ENCODE data around the gene TMEM52.
"Not testable (repeated sequence)": the region's sequence is repeated elsewhere in the genome, so short reads cannot be mapped to it uniquely, and the experiment has no call there.

Gene TMEM52

GRCh38 chr1:1892763-1893120, 26.3 kb downstream of the TMEM52 start:
- DNase-seq: no peak

DNA sequence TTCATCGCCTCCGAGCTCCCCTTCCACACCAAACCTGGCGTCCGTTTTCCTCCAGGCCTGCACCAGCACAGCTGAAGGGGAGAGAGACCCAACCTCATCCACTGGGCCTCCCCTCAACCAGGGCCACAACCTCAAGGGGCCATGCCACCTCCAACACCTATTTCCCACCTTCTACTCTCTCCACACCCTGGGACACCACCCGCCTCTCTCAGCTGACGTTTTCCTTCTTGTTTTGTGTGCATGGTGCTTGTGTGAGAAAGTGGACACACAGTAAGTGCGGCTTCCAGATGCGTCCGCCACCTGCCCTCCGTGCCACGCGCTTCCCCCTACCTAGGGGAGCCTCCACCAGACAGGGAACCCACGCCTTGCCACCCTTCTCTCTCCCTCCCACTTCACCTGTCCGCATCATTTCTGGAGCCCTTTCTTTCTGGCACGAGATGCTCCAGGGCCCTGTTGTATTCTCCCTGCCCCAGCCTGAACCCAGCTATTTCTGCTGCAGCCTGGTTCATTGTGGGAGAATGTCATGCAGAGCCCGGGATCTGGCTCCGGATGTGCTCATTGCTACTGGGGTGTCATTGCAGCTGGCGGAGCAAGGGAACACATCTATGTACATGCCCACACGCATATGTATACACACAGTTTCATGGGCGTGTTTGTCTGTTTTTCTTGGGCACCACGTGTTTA, 26.9 kb downstream of the TMEM52 start:
- DNase-seq: peak; percentile 45

GRCh38 chr1:1891349-1892078, 27.6 kb downstream of the TMEM52 start:
- DNase-seq: peak; percentile 84

DNA sequence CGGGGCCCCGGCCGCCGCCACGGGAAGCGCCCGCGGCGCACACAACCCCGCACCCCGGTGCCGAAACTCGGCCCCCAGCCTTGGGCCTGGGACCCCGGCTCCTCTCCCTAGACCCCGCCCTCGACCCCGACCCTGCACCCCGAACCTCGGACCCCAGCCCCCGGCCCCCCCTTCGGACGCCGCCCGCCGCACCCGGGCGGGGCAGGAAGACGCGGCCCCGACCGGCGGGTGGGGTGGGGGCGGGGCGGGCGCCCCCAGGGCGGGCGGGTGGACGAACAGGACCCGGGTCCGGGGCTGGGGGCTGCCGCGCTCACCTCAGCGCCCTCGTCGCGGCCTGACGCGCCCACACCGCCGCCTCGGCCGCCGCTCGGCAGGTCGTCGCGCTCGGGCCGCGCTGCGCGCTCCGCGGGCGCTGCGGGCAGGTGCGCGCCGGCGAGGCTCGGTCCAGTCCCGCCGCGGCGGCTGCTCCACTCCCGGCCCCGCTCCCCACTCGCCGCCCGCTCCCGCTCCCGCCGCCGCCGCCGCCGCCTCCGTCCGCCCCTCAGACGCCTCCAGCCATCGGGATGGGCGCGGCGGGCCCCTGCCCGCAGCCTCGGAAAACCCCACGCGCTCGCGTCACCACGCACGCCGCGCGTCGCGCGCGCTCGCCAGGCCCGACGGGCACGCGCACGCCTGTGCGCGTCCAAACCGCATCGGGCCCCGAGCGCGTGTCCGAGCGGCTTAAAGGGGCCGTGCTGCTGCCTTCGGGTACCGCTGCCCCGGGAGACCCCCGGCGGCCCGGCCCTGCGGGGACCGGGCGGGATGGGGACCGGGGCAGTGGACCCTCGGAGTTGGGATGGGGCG, 28.4 kb downstream of the TMEM52 start, which contains the start of gene GNB1:
Gene GNB1 (minus strand): TSS at position 582 of the 843 bp plus-strand sequence. CDS start 65,634 bp downstream, outside the sequence.
- peak; percentile 88 for DNase-seq

DNA sequence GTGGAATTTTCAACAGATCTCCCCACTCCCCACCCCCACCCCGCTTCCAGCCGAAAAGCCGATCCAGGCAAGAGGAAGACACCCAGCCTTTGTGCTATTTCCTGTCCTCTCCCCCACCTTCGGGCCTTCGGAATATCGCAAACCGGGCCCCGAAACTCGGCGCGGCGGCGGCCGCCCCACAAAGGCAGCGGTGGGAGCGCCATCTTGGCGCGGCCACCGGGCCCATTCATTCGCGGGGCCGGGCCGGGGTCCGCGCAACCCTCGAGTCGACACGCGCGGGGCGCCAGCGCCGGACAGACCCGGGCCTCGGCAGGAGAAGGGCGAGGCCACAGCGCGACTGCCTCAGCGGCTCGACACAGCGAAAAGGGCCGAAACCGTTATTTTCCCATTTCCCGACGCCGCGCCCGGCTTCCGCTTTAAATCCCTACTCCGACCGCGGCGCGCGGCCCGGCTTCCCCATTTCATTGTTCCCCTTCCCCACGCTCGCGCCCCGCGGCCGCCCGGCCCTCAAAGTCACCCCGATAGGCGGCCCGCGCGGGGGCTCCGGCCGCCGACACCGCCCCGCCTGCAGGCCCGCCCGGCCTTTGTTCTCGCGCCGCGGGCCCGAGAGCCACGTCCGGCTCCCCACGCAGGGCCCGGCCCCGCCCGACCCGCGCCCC, 29.1 kb downstream of the TMEM52 start:
- DNase-seq: peak; percentile 60

GRCh38 chr1:1889090-1889750, 29.9 kb downstream of the TMEM52 start:
- DNase-seq: no peak

DNA sequence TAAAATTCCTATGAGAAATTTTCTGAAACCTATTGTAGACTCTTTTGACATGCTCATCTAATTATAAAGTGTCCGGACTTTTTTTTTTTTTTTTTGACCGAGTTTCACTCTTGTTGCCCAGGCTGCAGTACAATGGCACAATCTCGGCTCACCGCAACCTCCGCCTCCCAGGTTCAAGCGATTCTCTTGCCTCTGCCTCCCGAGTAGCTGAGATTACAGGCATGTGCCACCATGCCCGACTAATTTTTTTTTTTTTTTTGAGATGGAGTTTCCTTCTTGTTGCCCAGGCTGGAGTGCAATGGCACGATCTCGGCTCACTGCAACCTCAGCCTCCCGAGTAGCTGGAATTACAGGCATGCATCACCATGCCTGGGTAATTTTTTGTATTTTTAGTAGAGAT, 35.2 kb downstream of the TMEM52 start:
- not testable (repeated sequence) for DNase-seq

GRCh38 chr1:1883092-1883873, 35.8 kb downstream of the TMEM52 start:
- DNase-seq: no peak

DNA sequence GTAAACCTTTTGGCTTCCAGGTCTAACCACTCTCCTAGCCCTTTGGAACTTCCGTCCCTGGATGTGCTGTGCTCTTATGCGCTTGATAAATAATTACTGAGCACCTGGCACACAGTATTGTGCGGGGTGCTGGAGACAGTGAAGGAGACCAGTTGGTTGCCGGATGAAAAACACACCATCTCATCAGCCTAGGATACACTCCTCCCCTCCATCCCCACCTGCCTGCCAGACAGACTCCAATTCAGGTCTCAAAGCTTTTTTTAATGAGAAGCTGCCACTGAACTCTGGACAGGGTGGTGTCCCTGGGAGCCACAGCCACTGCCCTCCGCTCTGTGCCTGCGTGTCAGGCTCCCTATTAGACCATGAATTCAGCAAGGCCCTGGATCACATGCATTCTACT, 37.4 kb downstream of the TMEM52 start:
- DNase-seq: no peak

DNA sequence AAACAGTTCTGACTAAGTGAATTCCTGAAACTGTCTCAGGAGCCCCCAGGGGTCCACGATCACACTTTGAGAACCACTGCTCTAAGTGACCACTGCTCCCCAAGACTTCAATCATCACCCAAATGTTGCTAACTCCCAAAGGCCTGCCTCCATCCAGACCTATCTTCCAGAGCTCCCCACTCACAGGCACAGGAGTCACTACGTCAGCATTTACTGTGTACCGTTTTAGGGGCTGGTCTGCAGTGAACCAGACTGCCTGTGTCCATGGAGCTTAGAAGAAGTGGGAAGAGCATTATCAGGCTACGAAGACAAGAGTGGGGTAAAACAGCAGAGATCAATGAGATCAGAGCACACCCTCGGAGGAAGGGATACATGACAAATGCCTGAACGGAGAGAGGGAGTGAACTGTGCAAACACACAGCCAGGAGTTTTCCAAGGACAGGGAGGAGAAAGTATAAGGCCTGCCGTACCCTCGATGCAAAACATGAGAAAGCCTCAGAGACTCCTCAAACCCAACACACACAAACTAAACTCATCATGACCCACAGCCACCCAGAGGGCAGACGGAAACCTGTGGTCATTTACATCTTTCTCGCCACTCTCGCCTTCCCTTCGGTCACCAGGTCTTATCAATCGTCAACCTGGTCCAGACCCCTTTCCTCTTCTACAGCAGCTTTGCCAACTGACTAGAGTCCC, 38.3 kb downstream of the TMEM52 start:
- no peak for DNase-seq

DNA sequence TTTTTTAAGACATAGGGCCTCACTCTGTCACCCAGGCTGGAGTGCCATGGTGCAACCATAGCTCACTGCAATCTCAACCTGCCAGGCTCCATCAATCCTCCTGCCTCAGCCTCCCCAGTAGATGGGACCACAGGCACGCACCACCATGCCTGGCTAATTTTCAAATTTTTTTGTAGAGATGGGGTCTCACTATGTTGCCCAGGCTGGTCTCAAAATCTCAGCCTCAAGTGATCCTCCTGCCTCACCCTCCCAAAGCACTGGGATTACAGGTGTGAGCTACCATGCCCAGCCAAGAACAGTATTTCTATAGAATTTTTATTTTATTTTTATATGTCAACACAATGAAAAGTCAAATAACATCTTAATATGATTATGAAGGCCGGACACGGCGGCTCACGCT, 39.1 kb downstream of the TMEM52 start:
- no peak for DNase-seq

DNA sequence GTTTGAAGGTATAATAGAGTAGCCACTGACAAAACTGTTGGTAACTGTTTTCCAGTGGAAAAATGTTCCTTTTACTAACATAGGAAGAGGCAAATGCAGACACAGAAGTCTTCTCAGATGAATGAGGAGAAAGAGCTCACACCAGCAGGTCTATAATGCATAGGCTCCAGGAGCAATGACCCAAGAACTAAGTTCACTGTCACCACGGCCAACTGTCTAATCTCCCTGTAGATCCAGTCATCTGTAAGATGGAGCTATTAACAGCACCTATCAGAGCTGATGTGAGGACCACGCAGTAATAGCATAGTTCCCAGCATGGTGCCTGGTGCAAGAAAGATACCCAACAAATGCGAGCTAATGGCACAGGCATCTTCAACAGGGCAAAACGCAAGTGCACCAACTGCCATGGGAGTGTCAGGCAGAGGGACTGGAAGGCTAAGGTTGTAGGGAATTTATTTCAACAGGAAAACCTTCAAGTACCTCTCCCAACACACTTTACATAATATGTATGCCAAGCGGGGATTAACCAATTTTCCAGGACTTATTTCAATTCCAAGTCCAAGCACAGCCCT, 41.1 kb downstream of the TMEM52 start:
- no peak for DNase-seq

GRCh38 chr1:1876335-1876930, 42.6 kb downstream of the TMEM52 start:
- DNase-seq: no peak

- peak; percentile 35 for DNase-seq
These were observed 43.1 kb downstream of the TMEM52 start for GRCh38 chr1:1875932-1876331.

- no peak for DNase-seq
These were observed 44.2 kb downstream of the TMEM52 start for GRCh38 chr1:1874901-1875300.

DNA sequence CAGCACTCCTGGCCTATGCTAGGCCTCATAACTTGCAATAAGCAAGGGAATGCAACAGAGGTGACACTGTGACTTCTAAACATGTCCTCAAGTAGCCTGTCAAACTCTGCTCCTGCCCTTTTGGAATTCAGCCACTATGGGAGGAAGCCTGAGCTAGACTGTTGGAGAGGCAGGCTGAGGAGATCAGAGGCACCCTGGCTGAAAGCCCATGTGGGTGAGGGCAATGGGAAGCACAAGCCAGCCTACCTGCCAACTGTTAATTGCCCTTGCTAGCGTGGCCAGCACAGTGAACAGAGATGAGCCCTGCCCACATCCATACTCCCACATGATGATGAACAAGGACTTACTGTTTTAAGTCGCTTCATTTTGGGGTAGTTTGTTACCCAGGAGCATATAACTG, 45.9 kb downstream of the TMEM52 start:
- no peak for DNase-seq

DNA sequence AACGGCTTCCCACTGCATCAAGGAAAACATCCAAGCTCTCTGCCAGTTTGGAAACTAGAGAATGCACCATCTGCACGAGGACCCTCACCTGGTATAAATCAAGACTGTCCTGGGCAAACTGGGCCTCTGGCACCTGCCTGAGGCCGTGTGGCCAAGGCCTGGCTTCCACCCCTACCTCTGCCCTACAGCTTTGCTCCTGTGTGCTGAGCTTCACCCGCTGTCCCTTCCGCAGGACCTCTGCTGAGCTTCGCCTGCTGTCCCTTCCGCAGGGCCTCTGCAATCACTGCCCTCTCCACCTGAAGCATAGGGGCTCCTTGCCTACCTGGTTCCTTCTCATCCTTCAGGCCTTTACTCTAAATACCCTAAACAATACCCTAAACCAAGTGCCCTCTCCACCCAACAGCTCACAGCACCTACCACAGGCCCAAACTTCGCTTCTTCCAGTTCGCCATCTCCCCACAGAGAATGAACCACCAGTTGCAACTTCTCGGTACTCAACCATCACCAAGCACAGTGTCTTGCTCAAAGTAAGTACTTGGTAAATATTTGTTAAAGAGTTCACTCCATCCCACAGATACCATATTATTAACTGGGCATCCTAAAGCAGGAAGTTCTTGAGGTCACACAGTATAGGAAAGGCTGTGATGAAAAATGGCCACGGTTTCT, 46.6 kb downstream of the TMEM52 start:
- DNase-seq: no peak

- no peak for DNase-seq
These were observed 49.6 kb downstream of the TMEM52 start for GRCh38 chr1:1869469-1869868.
